Body of pancreas (tissue), 4 donors: ENCODE results near the gene MT1A. TPM values are rescaled to one million over a fixed set of nuclear protein-coding genes. Genes with fewer than 3 reads are reported as not detected.

Experiments
- ATAC-seq: fragments of 150-250 bp; one replicate; pipeline ENCODE4 v1.9.1; 2016
- DNase-seq, 4 donors: peaks; one replicate each; pipeline ENCODE4 v3.0.0-alpha.2; 2019
- H3K27ac ChIP-seq, 4 donors: fragments of 200-600 bp; sonication (generic); 1 replicate in 3 of 4; 2 replicates in 1 of 4; pipeline versions ENCODE4 v1.5.1 to v1.6.1; 2016 to 2019; ENCODE audit warnings: mild to moderate bottlenecking in 1 of 4, mixed read lengths in 1 of 4, moderate library complexity in 1 of 4
- H3K27me3 ChIP-seq, 2 donors: fragments of 200-600 bp; sonication (generic); one replicate each; pipeline ENCODE4 v1.6.0; 2016; ENCODE audit warnings: mild to moderate bottlenecking in 1 of 2
- H3K36me3 ChIP-seq, 2 donors: fragments of 200-600 bp; sonication (generic); replicated peaks in 1 of 2; 2 replicates each; pipeline ENCODE4 v1.5.1; 2016; ENCODE audit warnings: low read depth in 2 of 2; ENCODE audit not compliant: insufficient read depth in 1 of 2
- H3K4me1 ChIP-seq: fragments of 200-600 bp; sonication (generic); one replicate; pipeline ENCODE4 v1.6.0; 2016
- H3K4me3 ChIP-seq, 2 donors: fragments of 200-600 bp; sonication (generic); 1 replicate in 1 of 2; 2 replicates in 1 of 2; pipeline ENCODE4 v1.5.1; 2016 to 2019
- H3K9me3 ChIP-seq, 3 donors: fragments of 200-600 bp; sonication (generic); 1 replicate in 2 of 3; 2 replicates in 1 of 3; pipeline ENCODE4 v1.5.1; 2016
- CTCF ChIP-seq, 7 experiments: fragments of 450-650 bp in 4 of 7; fragments of 200-600 bp in 3 of 7; sonication (generic) in 3 of 7; IDR thresholded peaks; one replicate each; pipeline ENCODE4 v1.5.1; 2016 to 2019; ENCODE audit warnings: antibody characterized with exemption in 7 of 7
- POLR2A ChIP-seq, 3 donors: fragments of 450-650 bp; IDR thresholded peaks; one replicate each; pipeline ENCODE4 v1.6.1; 2016; ENCODE audit warnings: antibody characterized with exemption in 3 of 3, mild to moderate bottlenecking in 2 of 3
- WGBS, 2 donors: methylation state at CpG; one replicate each; pipeline ENCODE4 v1.1.5; 2017; 5-methylcytosine and 5-hydroxymethylcytosine counted together
- intact Hi-C: fragments of 100-400 bp; cut with DNase I; formaldehyde crosslinking; loops from one replicate; pipeline ENCODE4 v1.15.1; 2023
- total RNA-seq, 2 donors: library from RNA; depleted of rRNA; stranded (reverse); fragments of >200 nt; gene quantifications; one replicate each; pipeline ENCODE4 v1.1.0, GENCODE V29; 2016

Gene MT1A
- total RNA-seq, 2 donors from 2014 or later: 268 TPM; not detected in 1

GRCh38 chr16:56652600-56652999 lies 14.1 kb downstream of the MT1A start:
- intact Hi-C loops: no loop called here
- ATAC-seq (no peak), DNase-seq (no peak)
- H3K36me3 ChIP-seq: no peaks in the 10 kb centered on the region
- 20 to 44% methylated on average over 1 of the region's 1 CpG for WGBS, 2 donors
- H3K27me3 ChIP-seq: no peaks in the 10 kb centered on the region
- no peak overlapping the region for H3K4me3 ChIP-seq
- H3K9me3 ChIP-seq: no peaks in the 10 kb centered on the region
- H3K27ac ChIP-seq: no peak overlapping the region
- peaks cover 4% of the 10 kb centered on the region for H3K4me1 ChIP-seq
- TF ChIP-seq CTCF (IDR thresholded peaks at IDR 0.05) (no peak), POLR2A (IDR thresholded peaks at IDR 0.05) (no peak)

- Histone ChIP-seq H3K4me3 (no peak overlapping the region), H3K27ac (no peak overlapping the region), H3K4me1 (peaks cover 6% of the 10 kb centered on the region), H3K36me3 (no peaks in the 10 kb centered on the region), H3K27me3 (no peaks in the 10 kb centered on the region), H3K9me3 (no peaks in the 10 kb centered on the region)
- intact Hi-C loops: no loop called here
- WGBS, 2 donors: 74 to 86% methylated on average over 7 of the region's 7 CpGs
- ATAC-seq (no peak), DNase-seq (no peak)
- no peak for TF ChIP-seq POLR2A (IDR thresholded peaks at IDR 0.05)
- no peak for TF ChIP-seq CTCF (IDR thresholded peaks at IDR 0.05)
Measured at GRCh38 chr16:56653218-56653617, 14.8 kb downstream of the MT1A start.

GRCh38 chr16:56657555-56658326 lies 19.3 kb downstream of the MT1A start, which contains the start of gene MT1F:
Gene MT1F (plus strand): TSS chr16:56657959. CDS start chr16:56658059, 100 bp downstream.
- Histone ChIP-seq H3K36me3 (no peaks in the 10 kb centered on the region), H3K27me3 (no peaks in the 10 kb centered on the region), H3K4me1 (peaks cover 21% of the 10 kb centered on the region), H3K9me3 (no peaks in the 10 kb centered on the region), H3K27ac (peak within 1 kb of the TSS; percentile 92 to 97 (median 96)), H3K4me3 (peak within 1 kb of the TSS; percentile 20 to 61)
- WGBS, 2 donors: 0 to 1% methylated on average over 16 to 45 of the region's 46 CpGs
- peak; percentile 97 to 99 (median 98) for DNase-seq
- ATAC-seq: peak; percentile 96
- intact Hi-C loops: no loop called here
- TF ChIP-seq CTCF (IDR thresholded peaks at IDR 0.05) (peak in 2 of 7 experiments; percentile 33 to 37), POLR2A (IDR thresholded peaks at IDR 0.05) (peak; percentile 76 to 85 (median 83))

- intact Hi-C loops: no loop called here
- H3K27me3 ChIP-seq: no peaks in the 10 kb centered on the region
- H3K9me3 ChIP-seq: no peaks in the 10 kb centered on the region
- H3K36me3 ChIP-seq: no peaks in the 10 kb centered on the region
- DNase-seq (peak in 2 of 4 donors; percentile 39 to 66), ATAC-seq (peak; percentile 6)
- peaks cover 21% of the 10 kb centered on the region for H3K4me1 ChIP-seq
- peak overlapping the region; percentile 92 to 97 (median 96) for H3K27ac ChIP-seq
- TF ChIP-seq CTCF (IDR thresholded peaks at IDR 0.05) (peak in 1 of 7 experiments; percentile 9), POLR2A (IDR thresholded peaks at IDR 0.05) (no peak)
- WGBS, 2 donors: 9 to 10% methylated on average over 7 to 10 of the region's 10 CpGs
- peak overlapping the region; percentile 20 to 61 for H3K4me3 ChIP-seq
Measured at GRCh38 chr16:56658327-56658875, 19.9 kb downstream of the MT1A start.
